ENCODE results near the gene ZPLD1. TPM values are rescaled to one million over a fixed set of nuclear protein-coding genes. Genes with fewer than 3 reads are reported as not detected.

ZPLD1 gene
- total RNA-seq, 1 experiment from 2014 or later: not detected

DNA sequence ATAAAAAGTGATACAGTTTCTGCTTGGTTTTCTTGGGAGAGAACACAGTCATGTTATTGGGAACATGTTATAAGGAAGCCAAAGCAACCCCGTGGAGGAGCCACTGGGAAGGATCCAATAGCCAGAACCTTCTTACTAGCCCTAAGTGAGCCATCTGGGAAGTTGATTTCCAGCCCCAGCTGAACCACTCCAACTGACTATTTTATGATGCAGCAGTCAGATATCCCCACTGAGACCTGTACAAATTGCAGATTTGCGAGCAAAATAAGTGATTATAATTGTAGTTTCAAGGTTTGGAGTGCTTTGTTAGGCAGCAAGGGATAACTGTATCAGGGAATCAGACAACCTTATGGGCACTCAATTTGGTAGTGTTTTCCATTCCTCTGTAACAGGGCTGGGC is 43.3 kb upstream of the ZPLD1 start:
- CTCF ChIA-PET: no interaction called here
- no TSS peak for BruUV-seq (replicated peaks)
- ATAC-seq: no peak

More for the DNA sequence above, 43.3 kb upstream of the ZPLD1 start:
- Histone ChIP-seq H3K4me3 (replicated peaks in 1 of 2; ENCODE audit: low read depth in 1 of 2, low read length in 2 of 2) (no peak overlapping the region), H4K20me1 (ENCODE audit: insufficient read depth) (no peaks in the 10 kb centered on the region), H3K27me3 (ENCODE audit: insufficient read depth, low read length) (no peaks in the 10 kb centered on the region), H3K4me2 (ENCODE audit: low read length) (no peak overlapping the region), H3K9me3 (ENCODE audit: control insufficient read depth in 1 of 2, insufficient read depth in 1 of 2, low read depth in 1 of 2, low read length in 2 of 2) (no peaks in the 10 kb centered on the region), H2AFZ (ENCODE audit: low read depth, low read length, poor library complexity, severe bottlenecking) (no peak overlapping the region), H3K79me2 (ENCODE audit: insufficient read depth, low read length) (no peaks in the 10 kb centered on the region), H3K36me3 (ENCODE audit: control insufficient read depth in 1 of 2, insufficient read depth in 2 of 2, low read length in 2 of 2) (no peaks in the 10 kb centered on the region), H3K27ac (ENCODE audit: low read depth, low read length) (no peak overlapping the region), H3K9ac (ENCODE audit: low read length) (no peak overlapping the region), H3K9me2 (ENCODE audit: insufficient read depth) (no peaks in the 10 kb centered on the region), H3K4me1 (ENCODE audit: control insufficient read depth in 1 of 2, insufficient read depth in 2 of 2, low read length in 2 of 2) (peaks cover 0 to 4% of the 10 kb centered on the region in 2 experiments; a peak in 2 of 4 replicates)
- no peak for DNase-seq (ENCODE audit: low read depth, low spot score)
- POLR2A ChIA-PET: no interaction called here
- intact Hi-C loops (cut with micrococcal nuclease): no loop called here
- TF ChIP-seq EGR1 (IDR thresholded peaks at IDR 0.05; ENCODE audit: low read depth) (no peak), SIN3A (IDR thresholded peaks at IDR 0.05; ENCODE audit: low read depth) (no peak), POLR2AphosphoS5 (IDR thresholded peaks at IDR 0.05; ENCODE audit: low read depth, low read length) (no peak), YY1 (IDR thresholded peaks at IDR 0.05; ENCODE audit: extremely low read depth, insufficient replicate concordance, low read depth, low read length) (no peak), ELF1 (IDR thresholded peaks at IDR 0.05; ENCODE audit: borderline replicate concordance, low read depth) (no peak), CBX3 (IDR thresholded peaks at IDR 0.05; ENCODE audit: low read depth) (no peak), JUND (IDR thresholded peaks at IDR 0.05) (no peak), CEBPB (IDR thresholded peaks at IDR 0.05; ENCODE audit: low read depth) (no peak), EZH2phosphoT487 (IDR thresholded peaks at IDR 0.05; ENCODE audit: borderline replicate concordance) (no peak), ZNF274 (IDR thresholded peaks at IDR 0.05; ENCODE audit: low read depth, low read length) (no peak), EZH2 (IDR thresholded peaks at IDR 0.05) (no peak)
- TF ChIP-seq, protein P1, sequence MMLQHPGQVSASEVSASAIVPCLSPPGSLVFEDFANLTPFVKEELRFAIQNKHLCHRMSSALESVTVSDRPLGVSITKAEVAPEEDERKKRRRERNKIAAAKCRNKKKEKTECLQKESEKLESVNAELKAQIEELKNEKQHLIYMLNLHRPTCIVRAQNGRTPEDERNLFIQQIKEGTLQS (IDR thresholded peaks at IDR 0.05): no peak
- TF ChIP-seq, protein P2, sequence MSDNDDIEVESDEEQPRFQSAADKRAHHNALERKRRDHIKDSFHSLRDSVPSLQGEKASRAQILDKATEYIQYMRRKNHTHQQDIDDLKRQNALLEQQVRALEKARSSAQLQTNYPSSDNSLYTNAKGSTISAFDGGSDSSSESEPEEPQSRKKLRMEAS (IDR thresholded peaks at IDR 0.05): no peak
- TF ChIP-seq, protein P3, sequence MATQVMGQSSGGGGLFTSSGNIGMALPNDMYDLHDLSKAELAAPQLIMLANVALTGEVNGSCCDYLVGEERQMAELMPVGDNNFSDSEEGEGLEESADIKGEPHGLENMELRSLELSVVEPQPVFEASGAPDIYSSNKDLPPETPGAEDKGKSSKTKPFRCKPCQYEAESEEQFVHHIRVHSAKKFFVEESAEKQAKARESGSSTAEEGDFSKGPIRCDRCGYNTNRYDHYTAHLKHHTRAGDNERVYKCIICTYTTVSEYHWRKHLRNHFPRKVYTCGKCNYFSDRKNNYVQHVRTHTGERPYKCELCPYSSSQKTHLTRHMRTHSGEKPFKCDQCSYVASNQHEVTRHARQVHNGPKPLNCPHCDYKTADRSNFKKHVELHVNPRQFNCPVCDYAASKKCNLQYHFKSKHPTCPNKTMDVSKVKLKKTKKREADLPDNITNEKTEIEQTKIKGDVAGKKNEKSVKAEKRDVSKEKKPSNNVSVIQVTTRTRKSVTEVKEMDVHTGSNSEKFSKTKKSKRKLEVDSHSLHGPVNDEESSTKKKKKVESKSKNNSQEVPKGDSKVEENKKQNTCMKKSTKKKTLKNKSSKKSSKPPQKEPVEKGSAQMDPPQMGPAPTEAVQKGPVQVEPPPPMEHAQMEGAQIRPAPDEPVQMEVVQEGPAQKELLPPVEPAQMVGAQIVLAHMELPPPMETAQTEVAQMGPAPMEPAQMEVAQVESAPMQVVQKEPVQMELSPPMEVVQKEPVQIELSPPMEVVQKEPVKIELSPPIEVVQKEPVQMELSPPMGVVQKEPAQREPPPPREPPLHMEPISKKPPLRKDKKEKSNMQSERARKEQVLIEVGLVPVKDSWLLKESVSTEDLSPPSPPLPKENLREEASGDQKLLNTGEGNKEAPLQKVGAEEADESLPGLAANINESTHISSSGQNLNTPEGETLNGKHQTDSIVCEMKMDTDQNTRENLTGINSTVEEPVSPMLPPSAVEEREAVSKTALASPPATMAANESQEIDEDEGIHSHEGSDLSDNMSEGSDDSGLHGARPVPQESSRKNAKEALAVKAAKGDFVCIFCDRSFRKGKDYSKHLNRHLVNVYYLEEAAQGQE (IDR thresholded peaks at IDR 0.05; ENCODE audit: low read depth): no peak
- TF ChIP-seq, protein P4, sequence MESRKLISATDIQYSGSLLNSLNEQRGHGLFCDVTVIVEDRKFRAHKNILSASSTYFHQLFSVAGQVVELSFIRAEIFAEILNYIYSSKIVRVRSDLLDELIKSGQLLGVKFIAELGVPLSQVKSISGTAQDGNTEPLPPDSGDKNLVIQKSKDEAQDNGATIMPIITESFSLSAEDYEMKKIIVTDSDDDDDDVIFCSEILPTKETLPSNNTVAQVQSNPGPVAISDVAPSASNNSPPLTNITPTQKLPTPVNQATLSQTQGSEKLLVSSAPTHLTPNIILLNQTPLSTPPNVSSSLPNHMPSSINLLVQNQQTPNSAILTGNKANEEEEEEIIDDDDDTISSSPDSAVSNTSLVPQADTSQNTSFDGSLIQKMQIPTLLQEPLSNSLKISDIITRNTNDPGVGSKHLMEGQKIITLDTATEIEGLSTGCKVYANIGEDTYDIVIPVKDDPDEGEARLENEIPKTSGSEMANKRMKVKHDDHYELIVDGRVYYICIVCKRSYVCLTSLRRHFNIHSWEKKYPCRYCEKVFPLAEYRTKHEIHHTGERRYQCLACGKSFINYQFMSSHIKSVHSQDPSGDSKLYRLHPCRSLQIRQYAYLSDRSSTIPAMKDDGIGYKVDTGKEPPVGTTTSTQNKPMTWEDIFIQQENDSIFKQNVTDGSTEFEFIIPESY (IDR thresholded peaks at IDR 0.05; ENCODE audit: extremely low read depth, insufficient replicate concordance, low read length): no peak
- RAD21 ChIA-PET (ENCODE audit: low non-redundant PET in 1 of 2, low total read pairs in 2 of 2, uncharacterized antibody in 2 of 2, unreplicated experiment in 2 of 2): no interaction called here

Data from HCT116 (cell line).